Right atrium auricular region (tissue), 2 donors: Measurements from ENCODE around the gene SEMA7A. TPM values are rescaled to one million over a fixed set of nuclear protein-coding genes. Genes with fewer than 3 reads are reported as not detected.

ENCODE experiments used
- DNase-seq: peaks from one replicate; pipeline ENCODE4 v3.0.0-alpha.2; 2019; ENCODE audit warnings: low spot score
- H3K27ac ChIP-seq, 2 donors: fragments of 200-600 bp; sonication (generic); 1 replicate in 1 of 2; 2 replicates in 1 of 2; pipeline ENCODE4 v1.5.1; 2016 to 2019
- H3K27me3 ChIP-seq, 2 donors: fragments of 200-600 bp; sonication (generic); one replicate each; pipeline versions ENCODE4 v1.5.1 to v1.6.0; 2017 to 2019
- H3K36me3 ChIP-seq: fragments of 200-600 bp; sonication (generic); one replicate; pipeline ENCODE4 v1.5.1; 2016
- H3K4me1 ChIP-seq, 2 donors: fragments of 200-600 bp; sonication (generic); one replicate each; pipeline versions ENCODE4 v1.5.1 to v1.6.0; 2017 to 2019
- H3K4me3 ChIP-seq, 2 donors: fragments of 200-600 bp; sonication (generic); 1 replicate in 1 of 2; 2 replicates in 1 of 2; pipeline ENCODE4 v1.5.1; 2017 to 2019; ENCODE audit warnings: mild to moderate bottlenecking in 1 of 2, moderate library complexity in 1 of 2
- H3K9me3 ChIP-seq, 2 donors: fragments of 200-600 bp; sonication (generic); one replicate each; pipeline ENCODE4 v1.5.1; 2019
- CTCF ChIP-seq, 2 donors: fragments of 200-600 bp; sonication (generic); IDR thresholded peaks; one replicate each; pipeline ENCODE4 v1.5.1; 2019; ENCODE audit warnings: antibody characterized with exemption in 2 of 2
- total RNA-seq, 2 donors: library from RNA; depleted of rRNA; stranded (reverse); fragments of >200 nt; gene quantifications; one replicate each; pipeline ENCODE4 v1.1.0, GENCODE V29; 2016

Gene SEMA7A
- total RNA-seq, 2 donors from 2014 or later, result 1.0 to 2.9 TPM

GRCh38 chr15:74420193-74420905 is 13.4 kb downstream of the SEMA7A start:
- Histone ChIP-seq H3K4me3 (no peak overlapping the region), H3K36me3 (peaks cover 4% of the 10 kb centered on the region), H3K27ac (peak overlapping the region; percentile 59 to 68), H3K27me3 (no peaks in the 10 kb centered on the region), H3K9me3 (no peaks in the 10 kb centered on the region), H3K4me1 (peaks cover 0 to 59% of the 10 kb centered on the region in 2 donors)
- TF ChIP-seq CTCF (IDR thresholded peaks at IDR 0.05), result no peak
- no peak for DNase-seq

- Histone ChIP-seq H3K27me3 (no peaks in the 10 kb centered on the region), H3K36me3 (peaks cover 6% of the 10 kb centered on the region), H3K27ac (no peak overlapping the region), H3K9me3 (no peaks in the 10 kb centered on the region), H3K4me3 (no peak overlapping the region), H3K4me1 (peaks cover 0 to 59% of the 10 kb centered on the region in 2 donors)
- TF ChIP-seq CTCF (IDR thresholded peaks at IDR 0.05), result no peak
- no peak for DNase-seq
These were observed 14.3 kb downstream of the SEMA7A start for GRCh38 chr15:74419432-74419831.

- Histone ChIP-seq H3K4me1 (peaks cover 0 to 55% of the 10 kb centered on the region in 2 donors), H3K9me3 (no peaks in the 10 kb centered on the region), H3K4me3 (no peak overlapping the region), H3K27ac (no peak overlapping the region), H3K27me3 (no peaks in the 10 kb centered on the region), H3K36me3 (peaks cover 6% of the 10 kb centered on the region)
- DNase-seq, result no peak
- TF ChIP-seq CTCF (IDR thresholded peaks at IDR 0.05), result no peak
These were observed 15.0 kb downstream of the SEMA7A start for GRCh38 chr15:74418575-74419338.

- H3K27me3 ChIP-seq, result no peaks in the 10 kb centered on the region
- H3K27ac ChIP-seq, result no peak overlapping the region
- H3K4me1 ChIP-seq, result peaks cover 0 to 46% of the 10 kb centered on the region in 2 donors
- no peak overlapping the region for H3K4me3 ChIP-seq
- no peaks in the 10 kb centered on the region for H3K9me3 ChIP-seq
- H3K36me3 ChIP-seq, result peaks cover 6% of the 10 kb centered on the region
- TF ChIP-seq CTCF (IDR thresholded peaks at IDR 0.05), result no peak
- DNase-seq, result no peak
These were observed 16.1 kb downstream of the SEMA7A start for GRCh38 chr15:74417670-74418069.

GRCh38 chr15:74417225-74417624 is 16.5 kb downstream of the SEMA7A start:
- H3K4me3 ChIP-seq, result no peak overlapping the region
- DNase-seq, result no peak
- H3K9me3 ChIP-seq, result no peaks in the 10 kb centered on the region
- no peaks in the 10 kb centered on the region for H3K27me3 ChIP-seq
- peaks cover 0 to 43% of the 10 kb centered on the region in 2 donors for H3K4me1 ChIP-seq
- H3K36me3 ChIP-seq, result peaks cover 6% of the 10 kb centered on the region
- H3K27ac ChIP-seq, result no peak overlapping the region
- no peak for TF ChIP-seq CTCF (IDR thresholded peaks at IDR 0.05)
